Measurements from ENCODE around the gene SPEF1.

The SPEF1 gene

GRCh38 chr20:3744806-3745685, 36.2 kb downstream of the SPEF1 start:
- peak; percentile 69 for DNase-seq

GRCh38 chr20:3744037-3744436, 37.2 kb downstream of the SPEF1 start:
- no peak for DNase-seq

GRCh38 chr20:3743251-3743650, 38.0 kb downstream of the SPEF1 start:
- DNase-seq, result no peak

DNA sequence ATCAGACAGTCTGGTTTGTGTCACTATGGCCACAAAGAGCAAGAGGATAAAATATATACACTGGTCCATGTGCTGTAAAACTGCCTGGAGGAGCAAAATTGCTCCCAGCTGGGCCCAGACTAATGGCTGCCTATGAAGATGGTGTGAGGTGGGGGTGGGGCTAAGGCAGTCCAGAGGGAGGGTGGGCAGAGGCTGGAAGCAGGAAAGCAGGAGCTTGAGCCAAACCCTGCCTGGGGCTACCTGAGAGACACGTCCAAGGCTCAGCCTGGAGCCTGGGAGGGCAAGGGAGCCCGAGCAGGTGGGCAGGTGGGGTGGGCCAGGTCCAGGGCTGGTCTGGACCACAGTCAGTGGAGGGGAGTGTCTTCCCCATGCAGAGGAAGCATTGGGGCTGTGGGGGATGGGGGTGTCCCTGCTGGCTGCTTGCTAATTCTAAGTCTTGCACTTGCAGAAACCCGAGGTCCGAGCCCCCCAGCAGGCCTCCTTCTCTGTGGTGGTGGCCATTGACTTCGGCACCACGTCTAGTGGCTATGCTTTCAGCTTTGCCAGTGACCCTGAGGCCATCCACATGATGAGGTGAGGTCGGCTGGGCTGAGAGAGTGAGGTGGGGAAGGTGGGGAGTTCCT, 39.3 kb downstream of the SPEF1 start:
- no peak for DNase-seq

DNA sequence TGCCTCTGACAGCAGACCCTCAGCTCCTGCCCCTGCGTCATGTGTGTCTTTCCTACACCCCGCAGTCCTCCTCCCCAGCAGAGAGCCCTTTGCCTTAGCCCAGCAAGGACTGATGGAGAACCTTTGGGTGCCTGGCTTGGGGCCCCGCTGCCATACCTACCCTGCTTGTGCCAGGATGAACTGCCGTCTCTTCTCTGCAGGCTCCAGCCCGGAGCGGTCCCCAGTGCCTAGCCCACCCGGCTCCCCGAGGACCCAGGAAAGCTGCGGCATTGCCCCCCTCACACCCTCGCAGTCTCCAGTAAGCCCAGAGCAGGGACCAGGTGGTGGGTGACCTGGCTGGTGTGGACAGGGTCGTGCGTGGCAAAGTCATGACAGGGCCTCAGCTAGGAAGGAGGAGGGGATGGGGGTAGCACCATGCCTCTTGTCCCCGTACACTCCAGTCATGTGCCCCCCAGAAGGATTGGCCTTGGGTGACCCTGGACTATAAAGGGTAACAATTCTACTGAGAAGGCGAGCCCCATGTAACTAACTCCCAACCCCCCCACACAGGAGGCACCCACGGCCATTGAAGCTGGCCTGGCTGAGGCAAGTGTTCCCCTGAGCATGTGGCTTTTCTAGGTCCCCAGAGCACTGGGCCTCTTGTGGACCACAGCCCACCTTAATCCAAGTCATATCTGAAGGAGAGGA, 40.5 kb downstream of the SPEF1 start:
- DNase-seq, result no peak

- no peak for DNase-seq
These were observed 41.3 kb downstream of the SPEF1 start for GRCh38 chr20:3739926-3740451.

GRCh38 chr20:3739054-3739925, 42.0 kb downstream of the SPEF1 start:
- DNase-seq, result no peak

DNA sequence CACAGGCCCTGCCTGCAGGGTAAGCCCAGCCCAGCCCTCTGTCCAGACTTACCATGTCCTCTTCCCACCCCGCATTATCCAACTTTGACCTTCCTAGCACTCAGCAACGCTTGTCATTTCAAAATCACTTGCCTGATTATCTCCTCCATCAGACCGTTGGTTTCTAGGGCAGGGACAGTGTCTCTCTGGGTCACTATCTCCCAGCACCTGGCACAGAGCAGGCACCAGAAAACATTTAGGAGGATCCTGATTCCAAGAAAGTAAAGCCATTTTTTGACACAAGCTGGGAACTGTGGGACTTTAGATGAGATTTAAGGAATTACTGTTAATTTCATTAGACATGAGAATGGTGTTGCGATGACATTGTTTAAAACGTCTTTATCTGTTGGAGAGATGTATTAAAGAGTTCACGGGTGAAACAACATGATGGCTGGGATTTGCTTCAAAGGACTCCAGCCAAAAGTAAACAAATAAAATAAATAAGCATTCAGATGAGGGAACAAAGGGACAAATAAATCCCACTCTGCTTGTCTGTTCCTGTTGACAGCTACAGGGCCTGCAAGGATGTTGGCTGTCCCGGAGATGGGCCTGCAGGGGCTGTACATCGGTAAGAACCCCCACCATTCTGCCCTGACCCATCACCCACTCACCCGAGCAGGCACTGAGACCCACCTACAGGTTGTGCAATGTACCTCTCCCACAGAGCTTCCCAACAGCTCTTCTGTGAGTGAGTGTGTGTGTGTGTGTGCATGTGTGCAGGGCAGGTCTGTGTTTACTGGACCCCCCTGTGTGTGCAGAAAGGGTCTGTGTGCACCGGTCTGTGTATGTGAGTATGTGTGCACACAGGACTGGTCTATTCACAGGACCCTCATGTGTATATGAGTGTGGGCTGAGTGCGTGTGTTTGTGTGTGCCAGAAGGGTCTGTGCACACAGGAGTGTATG, 42.9 kb downstream of the SPEF1 start:
- no peak for DNase-seq

GRCh38 chr20:3735768-3736167, 45.5 kb downstream of the SPEF1 start:
- DNase-seq, result no peak

- no peak for DNase-seq
These were observed 47.0 kb downstream of the SPEF1 start for GRCh38 chr20:3734111-3734843.

- no peak for DNase-seq
These were observed 47.9 kb downstream of the SPEF1 start for GRCh38 chr20:3733119-3733995.

GRCh38 chr20:3732327-3733118, 48.7 kb downstream of the SPEF1 start, which contains the start of gene HSPA12B:
HSPA12B (plus strand) TSS chr20:3732685; CDS start chr20:3738675, 5,990 bp downstream.
- no peak for DNase-seq

DNA sequence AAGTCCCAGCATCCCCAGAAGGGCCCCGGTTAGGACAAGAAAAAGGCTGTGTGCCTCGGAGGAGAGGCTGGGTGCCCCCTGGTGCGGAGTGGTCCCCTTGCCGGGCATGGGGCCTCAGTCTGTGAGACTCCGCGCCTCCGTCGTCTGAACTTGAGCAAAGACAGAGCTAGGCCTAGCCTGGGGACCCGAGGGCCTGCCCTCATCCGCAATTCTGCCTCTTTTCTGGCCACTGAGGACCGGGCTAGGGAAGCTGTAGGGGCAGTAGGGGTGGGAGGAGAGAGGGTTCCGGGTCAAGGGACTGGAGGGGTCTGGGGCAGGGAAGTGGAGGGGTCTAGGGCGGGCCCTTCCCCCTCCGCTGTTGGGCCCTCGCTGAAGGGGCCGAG, 49.3 kb downstream of the SPEF1 start:
- DNase-seq, result no peak

DNA sequence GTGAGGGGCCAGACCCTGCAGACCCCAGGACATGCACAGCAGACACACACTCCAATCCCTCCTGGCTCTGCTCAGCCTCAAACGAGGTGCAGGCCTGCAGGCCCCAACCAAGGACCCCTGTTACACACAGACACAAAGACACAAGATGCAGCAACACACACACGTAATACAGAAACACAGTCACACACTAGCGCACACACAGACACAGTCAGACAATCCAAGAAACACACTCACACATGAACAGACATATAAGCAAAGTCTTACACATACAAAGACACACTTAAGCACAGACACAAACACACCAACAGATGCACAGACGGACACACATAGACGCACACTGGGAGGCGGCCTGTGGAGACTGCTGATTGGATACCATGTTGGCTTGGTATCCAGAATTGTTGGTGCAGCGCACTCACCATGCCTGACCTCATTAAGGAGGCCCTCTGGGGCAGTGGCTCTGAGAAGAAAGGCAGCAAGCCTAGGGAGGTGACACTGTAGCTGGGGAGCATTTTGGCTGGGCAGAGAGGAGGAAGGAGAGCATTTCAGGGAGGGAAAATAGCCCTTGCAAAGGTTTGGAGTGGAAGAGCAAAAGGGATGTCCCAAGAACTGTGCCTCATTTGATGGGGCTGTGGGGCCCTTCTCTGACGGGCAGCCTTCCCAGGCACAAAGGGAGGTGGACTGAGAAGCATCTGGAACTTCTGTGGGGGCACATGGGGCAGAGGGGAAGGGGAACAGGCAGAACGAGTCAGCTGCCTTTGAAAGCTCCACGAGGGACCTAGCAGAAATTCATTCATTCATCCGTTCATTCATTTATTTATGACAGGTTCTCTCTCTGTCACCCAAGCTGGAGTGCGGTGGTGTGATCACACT, 50.2 kb downstream of the SPEF1 start:
- no peak for DNase-seq

- no peak for DNase-seq
These were observed 51.3 kb downstream of the SPEF1 start for GRCh38 chr20:3729811-3730540.

- no peak for DNase-seq
These were observed 51.9 kb downstream of the SPEF1 start for GRCh38 chr20:3729378-3729777.

GRCh38 chr20:3728876-3729275, 52.4 kb downstream of the SPEF1 start:
- DNase-seq, result no peak
